ENCODE measurements around the gene CHD1L.

Gene CHD1L

GRCh38 chr1:147247656-147248238 is 5.3 kb downstream of the CHD1L start:
- H3K9me3 ChIP-seq (ENCODE audit: insufficient read depth, low read depth, low read length): no peaks in the 10 kb centered on the region
- H3K4me3 ChIP-seq (ENCODE audit: low read length, poor library complexity, severe bottlenecking): peak overlapping the region; percentile 89
- peak overlapping the region; percentile 95 for H3K4me2 ChIP-seq (ENCODE audit: low read depth, low read length, poor library complexity, severe bottlenecking)
- no peaks in the 10 kb centered on the region for H3K9me2 ChIP-seq (replicated peaks; ENCODE audit: low read depth, low read length)
- TF ChIP-seq CTCF (conservative IDR thresholded peaks at IDR 0.05; ENCODE audit: low read length): no peak
- TF ChIP-seq EZH2phosphoT487 (IDR thresholded peaks at IDR 0.05; ENCODE audit: borderline replicate concordance): no peak
- H3K36me3 ChIP-seq (ENCODE audit: insufficient read depth, low read length): peaks cover 8% of the 10 kb centered on the region; the same call in 1 of the 2 replicates
- peaks cover 100% of the 10 kb centered on the region for H3K79me2 ChIP-seq (ENCODE audit: insufficient read depth, low read length)
- H3F3A ChIP-seq (ENCODE audit: low read depth): no peaks in the 10 kb centered on the region
- H3K9ac ChIP-seq (ENCODE audit: low read depth, low read length, poor library complexity, severe bottlenecking): no peak overlapping the region
- H4K20me1 ChIP-seq (ENCODE audit: insufficient read depth, low read length, poor library complexity, severe bottlenecking): peaks cover 67% of the 10 kb centered on the region
- no peak overlapping the region for H2AFZ ChIP-seq (ENCODE audit: low read length)
- H3K27me3 ChIP-seq (ENCODE audit: insufficient read depth, low read length, poor library complexity, severe bottlenecking): no peaks in the 10 kb centered on the region
- H3K4me1 ChIP-seq (ENCODE audit: insufficient read depth, low read length, poor library complexity, severe bottlenecking): peaks cover 54% of the 10 kb centered on the region

GRCh38 chr1:147252540-147252939 is 10.1 kb downstream of the CHD1L start:
- no peak overlapping the region for H2AFZ ChIP-seq (ENCODE audit: low read length)
- H3K79me2 ChIP-seq (ENCODE audit: insufficient read depth, low read length): peaks cover 93% of the 10 kb centered on the region
- TF ChIP-seq CTCF (conservative IDR thresholded peaks at IDR 0.05; ENCODE audit: low read length) (no peak), EZH2phosphoT487 (IDR thresholded peaks at IDR 0.05; ENCODE audit: borderline replicate concordance) (no peak)
- peaks cover 33% of the 10 kb centered on the region for H4K20me1 ChIP-seq (ENCODE audit: insufficient read depth, low read length, poor library complexity, severe bottlenecking)
- no peak overlapping the region for H3K4me3 ChIP-seq (ENCODE audit: low read length, poor library complexity, severe bottlenecking)
- H3K9me2 ChIP-seq (replicated peaks; ENCODE audit: low read depth, low read length): no peaks in the 10 kb centered on the region
- H3K9ac ChIP-seq (ENCODE audit: low read depth, low read length, poor library complexity, severe bottlenecking): no peak overlapping the region
- H3K4me2 ChIP-seq (ENCODE audit: low read depth, low read length, poor library complexity, severe bottlenecking): no peak overlapping the region
- no peaks in the 10 kb centered on the region for H3F3A ChIP-seq (ENCODE audit: low read depth)
- H3K4me1 ChIP-seq (ENCODE audit: insufficient read depth, low read length, poor library complexity, severe bottlenecking): peaks cover 18% of the 10 kb centered on the region
- H3K9me3 ChIP-seq (ENCODE audit: insufficient read depth, low read depth, low read length): no peaks in the 10 kb centered on the region
- peaks cover 44% of the 10 kb centered on the region for H3K36me3 ChIP-seq (ENCODE audit: insufficient read depth, low read length)
- H3K27me3 ChIP-seq (ENCODE audit: insufficient read depth, low read length, poor library complexity, severe bottlenecking): no peaks in the 10 kb centered on the region

GRCh38 chr1:147260956-147261355 is 18.5 kb downstream of the CHD1L start:
- no peak overlapping the region for H3K4me2 ChIP-seq (ENCODE audit: low read depth, low read length, poor library complexity, severe bottlenecking)
- TF ChIP-seq EZH2phosphoT487 (IDR thresholded peaks at IDR 0.05; ENCODE audit: borderline replicate concordance) (no peak), CTCF (conservative IDR thresholded peaks at IDR 0.05; ENCODE audit: low read length) (no peak)

More at GRCh38 chr1:147260956-147261355, 18.5 kb downstream of the CHD1L start:
- Histone ChIP-seq H3K79me2 (ENCODE audit: insufficient read depth, low read length) (peaks cover 17% of the 10 kb centered on the region; the same call in 1 of the 2 replicates), H3F3A (ENCODE audit: low read depth) (no peaks in the 10 kb centered on the region), H3K4me1 (ENCODE audit: insufficient read depth, low read length, poor library complexity, severe bottlenecking) (no peaks in the 10 kb centered on the region), H2AFZ (ENCODE audit: low read length) (no peak overlapping the region), H3K36me3 (ENCODE audit: insufficient read depth, low read length) (peaks cover 94% of the 10 kb centered on the region), H3K27me3 (ENCODE audit: insufficient read depth, low read length, poor library complexity, severe bottlenecking) (no peaks in the 10 kb centered on the region), H3K9me3 (ENCODE audit: insufficient read depth, low read depth, low read length) (no peaks in the 10 kb centered on the region), H4K20me1 (ENCODE audit: insufficient read depth, low read length, poor library complexity, severe bottlenecking) (peaks cover 14% of the 10 kb centered on the region), H3K4me3 (ENCODE audit: low read length, poor library complexity, severe bottlenecking) (no peak overlapping the region), H3K9me2 (replicated peaks; ENCODE audit: low read depth, low read length) (no peaks in the 10 kb centered on the region), H3K9ac (ENCODE audit: low read depth, low read length, poor library complexity, severe bottlenecking) (no peak overlapping the region)

All from Loucy (cell line).